GM12878 (cell line): ENCODE measurements around the gene NT5C2. TPM values are rescaled to one million over a fixed set of nuclear protein-coding genes. Genes with fewer than 3 reads are reported as not detected.

Experiments
- ATAC-seq: fragments of 200-7000 bp; cut with Tn5 transposase; 3 replicates; pipeline ENCODE4 v1.9.1; 2020; ENCODE audit warnings: mild to moderate bottlenecking, moderate library complexity
- BruUV-seq: library from RNA; stranded (reverse); fragments of 400-500 nt; replicated peaks from 2 replicates; lab custom pipeline; 2021; lab: Mats Ljungman, UMichigan
- CTCF ChIA-PET: fragments of 300-600 bp; sonication (Branson Sonifier 250); formaldehyde crosslinking; extraction: SDS; loops from one replicate; lab custom pipeline; 2021; ENCODE audit warnings: inconsistent platforms; lab: Yijun Ruan, JAX
- POLR2A ChIA-PET: fragments of 350-600 bp; formaldehyde crosslinking; extraction: SDS; loops from one replicate; lab custom pipeline; 2021; ENCODE audit warnings: inconsistent platforms; lab: Charles Lee
- RAD21 ChIA-PET: fragments of 300-600 bp; sonication (Branson Sonifier 250); formaldehyde crosslinking; loops from one replicate; lab custom pipeline; 2023; ENCODE audit warnings: antibody characterized with exemption; ENCODE audit not compliant: unreplicated experiment; lab: Charles Lee
- SMC1A ChIA-PET: fragments of 300-600 bp; sonication (Branson Sonifier 250); formaldehyde crosslinking; loops from one replicate; lab custom pipeline; 2023; ENCODE audit not compliant: unreplicated experiment, uncharacterized antibody; lab: Charles Lee
- DNase-seq: peaks from one replicate; pipeline ENCODE4 v3.0.0-alpha.2; 2011; ENCODE audit warnings: low read depth, low spot score
- FAIRE-seq: peaks from 3 replicates; lab custom pipeline; 2011; peaks lifted over from hg19 to GRCh38; lab: Jason Lieb, UNC
- H2AFZ ChIP-seq: 2 replicates; pipeline ENCODE4 v1.6.0; 2011; ENCODE audit warnings: low read depth, low read length, control low read depth; ENCODE audit not compliant: control insufficient read depth
- H3K27ac ChIP-seq: 2 replicates; pipeline ENCODE4 v1.5.1; 2011; ENCODE audit warnings: control low read depth; ENCODE audit not compliant: control insufficient read depth, insufficient read depth
- H3K27me3 ChIP-seq, 2 experiments: replicated peaks in 1 of 2; 2 replicates each; pipeline versions ENCODE4 v1.6.0 to v1.6.1; 2011; ENCODE audit warnings: low read length in 1 of 2; ENCODE audit not compliant: control insufficient read depth in 2 of 2, insufficient read depth in 2 of 2
- H3K36me3 ChIP-seq, 2 experiments: 2 replicates each; pipeline ENCODE4 v1.5.1; 2011; ENCODE audit warnings: low read length in 1 of 2; ENCODE audit not compliant: control insufficient read depth in 2 of 2, insufficient read depth in 2 of 2
- H3K4me1 ChIP-seq: 2 replicates; pipeline ENCODE4 v1.6.1; 2011; ENCODE audit warnings: mild to moderate bottlenecking, low read length, moderate library complexity, mixed read lengths; ENCODE audit not compliant: control insufficient read depth, insufficient read depth
- H3K4me2 ChIP-seq: 2 replicates; pipeline ENCODE4 v1.6.0; 2011; ENCODE audit warnings: control low read depth; ENCODE audit not compliant: control insufficient read depth, insufficient read depth
- H3K4me3 ChIP-seq: fragments of 200-600 bp; sonication (generic); 2 replicates; pipeline ENCODE4 v1.5.1; 2016
- H3K79me2 ChIP-seq: 2 replicates; pipeline ENCODE4 v1.6.0; 2011; ENCODE audit warnings: low read length; ENCODE audit not compliant: control insufficient read depth, insufficient read depth
- H3K9ac ChIP-seq: 2 replicates; pipeline ENCODE4 v1.8.0; 2011; ENCODE audit warnings: low read length, control low read depth, mixed read lengths; ENCODE audit not compliant: control insufficient read depth, insufficient read depth
- H3K9me3 ChIP-seq: replicated peaks from 3 replicates; pipeline ENCODE4 v1.5.1; 2011; ENCODE audit warnings: mild to moderate bottlenecking, low read length; ENCODE audit not compliant: control insufficient read depth, insufficient read depth
- H4K20me1 ChIP-seq: 2 replicates; pipeline ENCODE4 v1.6.0; 2011; ENCODE audit not compliant: control insufficient read depth, insufficient read depth
- CEBPB ChIP-seq, 2 experiments: fragments of 150-350 bp in 1 of 2; IDR thresholded peaks; 2 replicates each; pipeline ENCODE4 v1.6.1; 2012 to 2014; ENCODE audit warnings: low read depth in 2 of 2, low read length in 2 of 2, borderline replicate concordance in 1 of 2, inconsistent platforms in 1 of 2
- CHD2 ChIP-seq: IDR thresholded peaks from 2 replicates; pipeline ENCODE4 v1.6.1; 2011; ENCODE audit warnings: low read depth, low read length, improper control_type of control experiment, borderline replicate concordance
- CREB1 ChIP-seq: IDR thresholded peaks from 2 replicates; pipeline ENCODE4 v1.6.1; 2012; ENCODE audit warnings: low read depth, mild to moderate bottlenecking, inconsistent platforms
- CREM ChIP-seq: IDR thresholded peaks from 2 replicates; pipeline ENCODE4 v1.6.1; 2014; ENCODE audit warnings: antibody characterized with exemption, low read depth
- EP300 ChIP-seq, 2 experiments: fragments of 150-350 bp in 1 of 2; IDR thresholded peaks; 2 replicates each; pipeline ENCODE4 v1.6.1; 2011 to 2012; ENCODE audit warnings: low read depth in 2 of 2, low read length in 2 of 2, borderline replicate concordance in 1 of 2, improper control_type of control experiment in 1 of 2, inconsistent platforms in 1 of 2; ENCODE audit not compliant: control insufficient read depth in 1 of 2
- IRF5 ChIP-seq: fragments of 450-650 bp; IDR thresholded peaks from 2 replicates; pipeline ENCODE4 v1.6.1; 2017; ENCODE audit warnings: borderline replicate concordance
- KLF5 ChIP-seq: fragments of 450-650 bp; IDR thresholded peaks from 2 replicates; pipeline ENCODE4 v1.6.1; 2014; ENCODE audit warnings: mild to moderate bottlenecking; ENCODE audit not compliant: partially characterized antibody
- MEF2A ChIP-seq: IDR thresholded peaks from 2 replicates; pipeline ENCODE4 v1.6.1; 2011; ENCODE audit warnings: low read depth, mild to moderate bottlenecking, low read length, moderate library complexity; ENCODE audit not compliant: insufficient read depth
- MEF2B ChIP-seq: fragments of 450-650 bp; IDR thresholded peaks from 2 replicates; pipeline ENCODE4 v1.6.1; 2018; ENCODE audit warnings: mild to moderate bottlenecking, moderate library complexity; ENCODE audit not compliant: partially characterized antibody, poor library complexity, severe bottlenecking
- NFIC ChIP-seq: IDR thresholded peaks from 2 replicates; pipeline ENCODE4 v1.6.1; 2012; ENCODE audit warnings: low read depth, mild to moderate bottlenecking, inconsistent platforms, low read length, moderate library complexity
- SMC3 ChIP-seq: IDR thresholded peaks from 2 replicates; pipeline ENCODE4 v1.6.1; 2011; ENCODE audit warnings: low read length, improper control_type of control experiment, borderline replicate concordance
- SP1 ChIP-seq: IDR thresholded peaks from one replicate; pipeline ENCODE4 v1.6.1; 2011; ENCODE audit warnings: low read depth, low read length
- SPI1 ChIP-seq: IDR thresholded peaks from 2 replicates; pipeline ENCODE4 v1.6.1; 2011; ENCODE audit warnings: low read depth, mild to moderate bottlenecking, low read length, moderate library complexity, borderline replicate concordance; ENCODE audit not compliant: insufficient read depth
- ZBED1 ChIP-seq: IDR thresholded peaks from 2 replicates; pipeline ENCODE4 v1.6.1; 2016; ENCODE audit warnings: borderline replicate concordance
- WGBS: methylation state at CpG from one replicate; pipeline ENCODE4 v1.1.6; 2016; ENCODE audit warnings: low lambda C conversion rate; ENCODE audit not compliant: insufficient replicate concordance, insufficient coverage; ENCODE audit errors: missing lambda C conversion rate; 5-methylcytosine and 5-hydroxymethylcytosine counted together
- in situ Hi-C: fragments of 300-500 bp; cut with MboI; formaldehyde crosslinking; loops from 9 replicates; pipeline ENCODE4 v1.14.3; 2018; ENCODE audit warnings: mixed read lengths
- intact Hi-C: fragments of 100-400 bp; cut with micrococcal nuclease; formaldehyde crosslinking; loops from one replicate; pipeline ENCODE4 v1.14.2; 2022; ENCODE audit not compliant: unreplicated experiment
- polyA plus RNA-seq, 11 experiments: library from polyadenylated mRNA; depleted of rRNA in 4 of 11; unstranded in 6 of 11; stranded (reverse) in 5 of 11; fragments of >200 nt; fragmentation: Nextera tagmentation in 4 of 11; fragmentation: Illumina TruSeq in 1 of 11; extraction: Ambion mirVana in 4 of 11; extraction: Trizol in 1 of 11; gene quantifications; 1 replicate in 1 of 11; 2 replicates in 10 of 11; pipeline versions ENCODE4 v1.2.1 to v1.2.3, GENCODE V29; 2011 to 2016; ENCODE audit warnings: inconsistent platforms in 2 of 11, missing spikeins in 2 of 11, low read depth in 1 of 11
- total RNA-seq, 4 experiments: library from RNA; depleted of rRNA in 3 of 4; stranded (reverse); fragments of >200 nt in 3 of 4; fragmentation: Illumina TruSeq in 1 of 4; extraction: Trizol in 1 of 4; gene quantifications; 2 replicates each; pipeline versions ENCODE4 v1.2.1 to v1.2.3, GENCODE V29; 2013 to 2021
- TF ChIP-seq, protein P1 (sequence below): fragments of 450-650 bp; IDR thresholded peaks from 2 replicates; pipeline ENCODE4 v1.6.1; 2018; ENCODE audit warnings: mild to moderate bottlenecking, low read depth, moderate library complexity; ENCODE audit not compliant: partially characterized antibody
- TF ChIP-seq, protein P2 (sequence below): fragments of 450-650 bp; IDR thresholded peaks from 2 replicates; pipeline ENCODE4 v1.6.1; 2017; ENCODE audit warnings: mild to moderate bottlenecking

The NT5C2 gene
- total and polyA plus RNA-seq, 10 of the 15 experiments (the other 5 are each of a cell fraction or from before 2014, with no cell fraction given) = 15.8 to 70.1 (median 56.0) TPM

GRCh38 chr10:103049237-103049636, 143.8 kb downstream of the NT5C2 start:
- CTCF ChIA-PET = no interaction called here
- RAD21 ChIA-PET = interaction anchor here (1.7 kb wide), 1 partner anchor 131 kb away, joined by 3 read pairs; the partner anchor contains the start of gene CNNM2
- no TSS peak for BruUV-seq
- DNase-seq = no peak
- WGBS = 90% methylated on average over 6 of the region's 6 CpGs
- Histone ChIP-seq H3K9ac (no peak overlapping the region), H3K27ac (no peak overlapping the region), H3K4me3 (no peak overlapping the region), H3K27me3 (no peaks in the 10 kb centered on the region), H3K36me3 (no peaks in the 10 kb centered on the region), H4K20me1 (no peaks in the 10 kb centered on the region), H3K4me2 (no peak overlapping the region), H3K9me3 (no peaks in the 10 kb centered on the region), H2AFZ (no peak overlapping the region), H3K4me1 (no peaks in the 10 kb centered on the region), H3K79me2 (no peaks in the 10 kb centered on the region)
- SMC1A ChIA-PET = interaction anchor here (1.5 to 2.1 kb wide), 3 partner anchors 13 to 62 kb away, joined by 5 to 6 read pairs (median 5); no protein-coding TSS in a partner anchor
- POLR2A ChIA-PET = no interaction called here
- in situ Hi-C loops = no loop called here
- intact Hi-C loops = no loop called here
- no peak for FAIRE-seq
- ATAC-seq = no peak
- TF ChIP-seq ZBED1 (no peak), EP300 (IDR thresholded peaks at IDR 0.05; ENCODE audit: borderline replicate concordance in 1 of 2, control insufficient read depth in 1 of 2, low read depth in 2 of 2, low read length in 2 of 2) (no peak), NFIC (no peak), KLF5 (no peak), CHD2 (no peak), IRF5 (no peak), CEBPB (IDR thresholded peaks at IDR 0.05; ENCODE audit: borderline replicate concordance in 1 of 2, low read depth in 2 of 2, low read length in 2 of 2) (no peak), CREB1 (no peak), SPI1 (no peak), SP1 (no peak), MEF2A (no peak), SMC3 (no peak), MEF2B (no peak), CREM (no peak)
- TF ChIP-seq, protein P1, sequence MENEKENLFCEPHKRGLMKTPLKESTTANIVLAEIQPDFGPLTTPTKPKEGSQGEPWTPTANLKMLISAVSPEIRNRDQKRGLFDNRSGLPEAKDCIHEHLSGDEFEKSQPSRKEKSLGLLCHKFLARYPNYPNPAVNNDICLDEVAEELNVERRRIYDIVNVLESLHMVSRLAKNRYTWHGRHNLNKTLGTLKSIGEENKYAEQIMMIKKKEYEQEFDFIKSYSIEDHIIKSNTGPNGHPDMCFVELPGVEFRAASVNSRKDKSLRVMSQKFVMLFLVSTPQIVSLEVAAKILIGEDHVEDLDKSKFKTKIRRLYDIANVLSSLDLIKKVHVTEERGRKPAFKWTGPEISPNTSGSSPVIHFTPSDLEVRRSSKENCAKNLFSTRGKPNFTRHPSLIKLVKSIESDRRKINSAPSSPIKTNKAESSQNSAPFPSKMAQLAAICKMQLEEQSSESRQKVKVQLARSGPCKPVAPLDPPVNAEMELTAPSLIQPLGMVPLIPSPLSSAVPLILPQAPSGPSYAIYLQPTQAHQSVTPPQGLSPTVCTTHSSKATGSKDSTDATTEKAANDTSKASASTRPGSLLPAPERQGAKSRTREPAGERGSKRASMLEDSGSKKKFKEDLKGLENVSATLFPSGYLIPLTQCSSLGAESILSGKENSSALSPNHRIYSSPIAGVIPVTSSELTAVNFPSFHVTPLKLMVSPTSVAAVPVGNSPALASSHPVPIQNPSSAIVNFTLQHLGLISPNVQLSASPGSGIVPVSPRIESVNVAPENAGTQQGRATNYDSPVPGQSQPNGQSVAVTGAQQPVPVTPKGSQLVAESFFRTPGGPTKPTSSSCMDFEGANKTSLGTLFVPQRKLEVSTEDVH = no peak
- TF ChIP-seq, protein P2, sequence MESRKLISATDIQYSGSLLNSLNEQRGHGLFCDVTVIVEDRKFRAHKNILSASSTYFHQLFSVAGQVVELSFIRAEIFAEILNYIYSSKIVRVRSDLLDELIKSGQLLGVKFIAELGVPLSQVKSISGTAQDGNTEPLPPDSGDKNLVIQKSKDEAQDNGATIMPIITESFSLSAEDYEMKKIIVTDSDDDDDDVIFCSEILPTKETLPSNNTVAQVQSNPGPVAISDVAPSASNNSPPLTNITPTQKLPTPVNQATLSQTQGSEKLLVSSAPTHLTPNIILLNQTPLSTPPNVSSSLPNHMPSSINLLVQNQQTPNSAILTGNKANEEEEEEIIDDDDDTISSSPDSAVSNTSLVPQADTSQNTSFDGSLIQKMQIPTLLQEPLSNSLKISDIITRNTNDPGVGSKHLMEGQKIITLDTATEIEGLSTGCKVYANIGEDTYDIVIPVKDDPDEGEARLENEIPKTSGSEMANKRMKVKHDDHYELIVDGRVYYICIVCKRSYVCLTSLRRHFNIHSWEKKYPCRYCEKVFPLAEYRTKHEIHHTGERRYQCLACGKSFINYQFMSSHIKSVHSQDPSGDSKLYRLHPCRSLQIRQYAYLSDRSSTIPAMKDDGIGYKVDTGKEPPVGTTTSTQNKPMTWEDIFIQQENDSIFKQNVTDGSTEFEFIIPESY = no peak
